Tibial artery (tissue), 4 donors: Measurements from ENCODE around the gene EPHB2.

Source experiments
- DNase-seq, 2 donors: peaks; one replicate each; pipeline ENCODE4 v3.0.0-alpha.2; 2019
- H3K27ac ChIP-seq, 2 donors: fragments of 200-600 bp; sonication (generic) in 1 of 2; 1 replicate in 1 of 2; 2 replicates in 1 of 2; pipeline ENCODE4 v1.5.1; 2018 to 2019; ENCODE audit warnings: mild to moderate bottlenecking in 1 of 2
- H3K27me3 ChIP-seq, 2 donors: fragments of 200-600 bp; sonication (generic) in 1 of 2; one replicate each; pipeline versions ENCODE4 v1.5.1 to v1.6.0; 2016 to 2019
- H3K36me3 ChIP-seq, 3 donors: fragments of 200-600 bp; sonication (generic) in 2 of 3; one replicate each; pipeline ENCODE4 v1.5.1; 2016 to 2019; ENCODE audit warnings: mild to moderate bottlenecking in 2 of 3
- H3K4me1 ChIP-seq, 4 donors: fragments of 200-600 bp; sonication (generic) in 2 of 4; 1 replicate in 3 of 4; 2 replicates in 1 of 4; pipeline ENCODE4 v1.5.1; 2016 to 2019
- H3K4me3 ChIP-seq, 2 donors: fragments of 200-600 bp; sonication (generic) in 1 of 2; 1 replicate in 1 of 2; 2 replicates in 1 of 2; pipeline ENCODE4 v1.5.1; 2018 to 2019; ENCODE audit warnings: mild to moderate bottlenecking in 2 of 2
- H3K9me3 ChIP-seq, 3 donors: fragments of 200-600 bp; sonication (generic) in 1 of 3; one replicate each; pipeline ENCODE4 v1.5.1; 2016 to 2019
- intact Hi-C: fragments of 100-400 bp; cut with DNase I; formaldehyde crosslinking; loops from one replicate; pipeline ENCODE4 v1.15.0; 2023; ENCODE audit warnings: low total_unique reads
- TF ChIP-seq, protein P1 (sequence below), 2 experiments: fragments of 200-600 bp in 1 of 2; fragments of 450-650 bp in 1 of 2; IDR thresholded peaks; one replicate each; pipeline ENCODE4 v1.5.1; 2017 to 2019; ENCODE audit warnings: antibody characterized with exemption in 2 of 2, mild to moderate bottlenecking in 1 of 2, moderate library complexity in 1 of 2

EPHB2 gene

DNA sequence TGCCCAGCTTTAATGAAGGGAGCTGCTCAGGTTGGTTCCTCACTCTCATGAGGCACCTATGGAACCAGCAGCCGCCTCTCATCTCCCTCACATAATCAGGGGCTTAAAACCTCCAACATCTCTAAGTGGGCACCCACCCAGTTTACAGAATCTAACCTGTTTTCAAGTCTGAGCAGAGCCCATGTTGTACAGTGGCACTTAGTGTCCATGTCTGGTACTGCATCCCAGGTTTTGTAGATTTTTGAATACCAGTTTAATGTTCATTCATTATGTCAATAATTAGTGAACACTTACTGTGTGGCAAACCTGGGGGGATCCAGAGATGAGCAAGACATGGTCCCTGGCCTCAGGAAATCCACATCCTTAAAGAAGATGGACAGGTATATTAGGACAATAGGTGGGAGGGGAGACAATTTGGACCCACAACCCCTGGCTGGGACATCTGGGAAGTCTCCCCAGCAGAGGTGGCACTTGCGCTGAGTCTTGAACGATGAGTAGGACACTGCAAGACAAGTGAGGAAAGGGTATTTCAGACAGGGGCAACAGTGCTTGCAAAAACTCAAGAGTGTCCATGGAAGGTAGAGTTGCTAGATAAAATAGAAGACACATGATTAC lies 178.7 kb downstream of the EPHB2 start:
- Histone ChIP-seq H3K4me1 (no peaks in the 10 kb centered on the region), H3K4me3 (no peak overlapping the region), H3K9me3 (no peaks in the 10 kb centered on the region), H3K36me3 (no peaks in the 10 kb centered on the region), H3K27ac (no peak overlapping the region), H3K27me3 (peaks cover 0 to 17% of the 10 kb centered on the region in 2 donors)
- TF ChIP-seq, protein P1, sequence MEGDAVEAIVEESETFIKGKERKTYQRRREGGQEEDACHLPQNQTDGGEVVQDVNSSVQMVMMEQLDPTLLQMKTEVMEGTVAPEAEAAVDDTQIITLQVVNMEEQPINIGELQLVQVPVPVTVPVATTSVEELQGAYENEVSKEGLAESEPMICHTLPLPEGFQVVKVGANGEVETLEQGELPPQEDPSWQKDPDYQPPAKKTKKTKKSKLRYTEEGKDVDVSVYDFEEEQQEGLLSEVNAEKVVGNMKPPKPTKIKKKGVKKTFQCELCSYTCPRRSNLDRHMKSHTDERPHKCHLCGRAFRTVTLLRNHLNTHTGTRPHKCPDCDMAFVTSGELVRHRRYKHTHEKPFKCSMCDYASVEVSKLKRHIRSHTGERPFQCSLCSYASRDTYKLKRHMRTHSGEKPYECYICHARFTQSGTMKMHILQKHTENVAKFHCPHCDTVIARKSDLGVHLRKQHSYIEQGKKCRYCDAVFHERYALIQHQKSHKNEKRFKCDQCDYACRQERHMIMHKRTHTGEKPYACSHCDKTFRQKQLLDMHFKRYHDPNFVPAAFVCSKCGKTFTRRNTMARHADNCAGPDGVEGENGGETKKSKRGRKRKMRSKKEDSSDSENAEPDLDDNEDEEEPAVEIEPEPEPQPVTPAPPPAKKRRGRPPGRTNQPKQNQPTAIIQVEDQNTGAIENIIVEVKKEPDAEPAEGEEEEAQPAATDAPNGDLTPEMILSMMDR (IDR thresholded peaks at IDR 0.05) = peak; percentile 52 to 61
- intact Hi-C loops = loop anchor here (10.0 kb wide), 1 partner anchor 185 kb away; no protein-coding TSS in a partner anchor
- DNase-seq = no peak

DNA sequence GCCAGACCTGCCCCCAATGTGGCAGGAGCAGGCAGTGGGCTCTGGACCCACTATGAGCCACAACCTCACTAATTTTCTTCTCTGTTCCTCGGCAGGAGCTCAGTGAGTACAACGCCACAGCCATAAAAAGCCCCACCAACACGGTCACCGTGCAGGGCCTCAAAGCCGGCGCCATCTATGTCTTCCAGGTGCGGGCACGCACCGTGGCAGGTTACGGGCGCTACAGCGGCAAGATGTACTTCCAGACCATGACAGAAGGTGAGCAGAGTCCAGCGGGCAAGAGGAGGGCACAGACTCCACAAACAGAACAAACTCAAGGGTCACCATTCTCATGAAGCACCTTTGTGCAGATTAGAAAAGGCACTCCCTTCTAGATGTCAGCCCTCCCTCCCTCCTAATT lies 182.2 kb downstream of the EPHB2 start:
- Histone ChIP-seq H3K27ac (no peak overlapping the region), H3K4me3 (no peak overlapping the region), H3K27me3 (peaks cover 0 to 13% of the 10 kb centered on the region in 2 donors), H3K4me1 (no peaks in the 10 kb centered on the region), H3K9me3 (no peaks in the 10 kb centered on the region), H3K36me3 (no peaks in the 10 kb centered on the region)
- DNase-seq = no peak
- TF ChIP-seq, protein P1 (IDR thresholded peaks at IDR 0.05) = no peak
- intact Hi-C loops = no loop called here

DNA sequence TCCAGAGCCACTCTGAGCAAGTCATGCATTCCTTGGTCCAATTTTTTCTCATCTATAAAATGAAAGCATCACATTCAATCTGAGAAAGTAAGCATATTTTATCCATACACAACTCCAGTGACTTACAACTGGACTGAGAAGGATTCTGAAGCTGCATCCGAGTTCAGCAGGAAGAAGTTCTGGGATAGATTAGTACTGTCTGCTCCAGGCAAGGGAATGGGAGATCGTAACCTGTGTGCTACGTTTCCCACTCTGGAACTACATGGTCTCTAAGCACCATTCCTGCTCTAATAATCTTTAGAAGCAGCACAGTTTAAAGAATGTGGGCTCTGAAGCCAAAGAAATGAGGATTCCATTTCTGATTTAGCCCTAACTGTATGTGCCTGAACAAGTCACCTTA lies 182.7 kb downstream of the EPHB2 start:
- H3K27me3 ChIP-seq = peaks cover 0 to 13% of the 10 kb centered on the region in 2 donors
- no peak overlapping the region for H3K27ac ChIP-seq
- no peaks in the 10 kb centered on the region for H3K36me3 ChIP-seq
- no peak overlapping the region for H3K4me3 ChIP-seq
- intact Hi-C loops = no loop called here
- no peaks in the 10 kb centered on the region for H3K9me3 ChIP-seq
- no peaks in the 10 kb centered on the region for H3K4me1 ChIP-seq
- no peak for DNase-seq
- TF ChIP-seq, protein P1 (IDR thresholded peaks at IDR 0.05) = no peak

DNA sequence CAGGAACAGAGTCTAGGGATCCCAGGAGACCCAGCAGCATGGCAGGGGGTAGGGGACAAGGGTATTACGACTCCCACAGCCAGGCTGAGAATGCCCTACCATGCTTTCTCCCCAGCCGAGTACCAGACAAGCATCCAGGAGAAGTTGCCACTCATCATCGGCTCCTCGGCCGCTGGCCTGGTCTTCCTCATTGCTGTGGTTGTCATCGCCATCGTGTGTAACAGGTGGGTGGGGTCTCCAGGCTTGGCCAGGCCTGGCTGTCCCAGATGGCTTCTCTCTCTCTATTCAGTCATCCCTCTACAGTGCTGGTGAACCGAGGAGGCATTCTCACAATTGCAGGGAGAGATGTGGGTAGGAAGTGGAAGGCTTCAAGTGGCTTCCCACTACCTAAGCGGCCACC lies 184.7 kb downstream of the EPHB2 start:
- no peak overlapping the region for H3K27ac ChIP-seq
- DNase-seq = no peak
- H3K4me3 ChIP-seq = no peak overlapping the region
- H3K4me1 ChIP-seq = no peaks in the 10 kb centered on the region
- intact Hi-C loops = no loop called here
- TF ChIP-seq, protein P1 (IDR thresholded peaks at IDR 0.05) = no peak
- H3K27me3 ChIP-seq = peaks cover 0 to 9% of the 10 kb centered on the region in 2 donors
- H3K36me3 ChIP-seq = no peaks in the 10 kb centered on the region
- H3K9me3 ChIP-seq = no peaks in the 10 kb centered on the region

DNA sequence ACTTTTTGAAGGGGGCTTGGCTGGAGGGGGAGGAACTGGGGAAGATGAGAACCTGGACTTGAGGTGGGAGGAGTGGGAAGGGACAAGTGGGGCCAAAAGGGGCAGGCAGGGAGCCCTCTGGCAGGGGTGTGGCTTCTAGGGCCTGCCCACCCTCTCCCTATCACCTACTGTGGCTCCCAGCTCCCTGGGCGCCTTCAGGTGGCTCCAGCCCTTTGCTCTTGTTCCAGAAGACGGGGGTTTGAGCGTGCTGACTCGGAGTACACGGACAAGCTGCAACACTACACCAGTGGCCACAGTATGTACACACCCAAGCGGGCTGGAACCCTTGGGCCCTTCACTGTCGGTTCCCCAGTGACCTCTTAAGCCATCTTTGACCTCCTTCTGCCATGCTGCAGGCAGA lies 185.5 kb downstream of the EPHB2 start:
- intact Hi-C loops = no loop called here
- TF ChIP-seq, protein P1 (IDR thresholded peaks at IDR 0.05) = no peak
- Histone ChIP-seq H3K4me1 (no peaks in the 10 kb centered on the region), H3K27ac (no peak overlapping the region), H3K36me3 (no peaks in the 10 kb centered on the region), H3K4me3 (no peak overlapping the region), H3K9me3 (no peaks in the 10 kb centered on the region), H3K27me3 (peaks cover 0 to under 1% of the 10 kb centered on the region in 2 donors)
- DNase-seq = no peak

DNA sequence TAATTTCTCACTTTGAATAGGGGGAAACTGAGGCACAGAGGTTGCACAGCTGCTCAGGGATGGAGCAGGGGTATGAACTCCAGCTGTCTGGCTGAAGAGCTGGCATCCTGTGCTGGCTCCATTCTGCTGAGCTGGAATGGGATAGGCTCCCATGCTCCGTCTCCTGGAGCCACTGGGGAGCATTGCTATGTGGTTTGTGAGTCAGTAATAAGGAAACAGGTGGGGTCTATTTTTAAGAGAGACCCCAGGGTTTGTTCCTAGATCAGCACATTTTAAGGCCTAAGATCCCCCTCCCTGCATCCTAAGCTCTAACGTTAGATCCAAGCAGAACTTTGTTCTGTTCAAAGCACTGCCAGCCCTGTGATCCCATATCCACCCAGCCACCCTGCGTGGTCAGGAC lies 189.8 kb downstream of the EPHB2 start:
- Histone ChIP-seq H3K4me3 (no peak overlapping the region), H3K36me3 (no peaks in the 10 kb centered on the region), H3K27ac (no peak overlapping the region), H3K9me3 (no peaks in the 10 kb centered on the region), H3K4me1 (no peaks in the 10 kb centered on the region), H3K27me3 (no peaks in the 10 kb centered on the region)
- TF ChIP-seq, protein P1 (IDR thresholded peaks at IDR 0.05) = no peak
- DNase-seq = no peak
- intact Hi-C loops = no loop called here
